Bronchial epithelial cell (primary cell): ENCODE results near the gene PRXL2B. TPM values are rescaled to one million over a fixed set of nuclear protein-coding genes. Genes with fewer than 3 reads are reported as not detected.
"Not testable (repeated sequence)": the region's sequence is repeated elsewhere in the genome, so short reads cannot be mapped to it uniquely, and the experiment has no call there.

Experiments
- DNase-seq: peaks from one replicate; pipeline ENCODE4 v3.0.0-alpha.2; 2010; ENCODE audit warnings: low read depth
- FAIRE-seq: peaks from 2 replicates; lab custom pipeline; 2011; peaks lifted over from hg19 to GRCh38; lab: Jason Lieb, UNC
- H3K27me3 ChIP-seq: 2 replicates; pipeline ENCODE4 v1.5.1; 2011; ENCODE audit warnings: low read length; ENCODE audit not compliant: control insufficient read depth, insufficient read depth
- H3K36me3 ChIP-seq: 2 replicates; pipeline ENCODE4 v1.5.1; 2011; ENCODE audit warnings: low read length; ENCODE audit not compliant: control insufficient read depth, insufficient read depth
- H3K4me3 ChIP-seq: 2 replicates; pipeline ENCODE4 v1.5.1; 2011; ENCODE audit warnings: mild to moderate bottlenecking, low read depth, low read length, control low read depth
- total RNA-seq: library from RNA; depleted of rRNA; stranded (reverse); fragments of >200 nt; gene quantifications from 2 replicates; pipeline ENCODE4 v1.2.1, GENCODE V29; 2014
- TF ChIP-seq, protein P1 (sequence below): IDR thresholded peaks from 2 replicates; pipeline ENCODE4 v1.5.1; 2011; ENCODE audit warnings: mild to moderate bottlenecking, moderate library complexity, low read length, control low read depth, inconsistent platforms; ENCODE audit not compliant: insufficient read depth, severe bottlenecking

The PRXL2B gene
- total RNA-seq, 1 donor from 2014 or later, result 6.8 TPM

DNA sequence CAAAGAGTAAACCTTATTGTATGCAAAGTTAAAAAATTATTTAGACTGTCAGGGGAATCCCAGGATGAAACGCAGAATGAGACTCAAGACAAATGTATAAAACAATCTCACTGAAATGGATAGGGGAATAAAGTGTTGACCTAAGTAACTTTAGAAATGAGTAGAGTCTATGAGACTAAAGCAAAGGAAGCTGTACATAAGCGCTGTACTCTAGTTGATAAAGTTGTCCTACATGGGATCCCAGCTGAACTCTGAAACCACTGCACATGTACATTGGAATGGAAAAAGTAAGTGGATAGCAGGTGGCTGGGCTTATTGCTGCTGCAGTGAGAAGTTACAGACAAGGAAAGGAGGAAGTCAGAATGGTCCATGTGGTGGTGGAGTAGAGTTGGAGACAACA, 27.6 kb downstream of the PRXL2B start:
- H3K36me3 ChIP-seq, result no peaks in the 10 kb centered on the region
- TF ChIP-seq, protein P1, sequence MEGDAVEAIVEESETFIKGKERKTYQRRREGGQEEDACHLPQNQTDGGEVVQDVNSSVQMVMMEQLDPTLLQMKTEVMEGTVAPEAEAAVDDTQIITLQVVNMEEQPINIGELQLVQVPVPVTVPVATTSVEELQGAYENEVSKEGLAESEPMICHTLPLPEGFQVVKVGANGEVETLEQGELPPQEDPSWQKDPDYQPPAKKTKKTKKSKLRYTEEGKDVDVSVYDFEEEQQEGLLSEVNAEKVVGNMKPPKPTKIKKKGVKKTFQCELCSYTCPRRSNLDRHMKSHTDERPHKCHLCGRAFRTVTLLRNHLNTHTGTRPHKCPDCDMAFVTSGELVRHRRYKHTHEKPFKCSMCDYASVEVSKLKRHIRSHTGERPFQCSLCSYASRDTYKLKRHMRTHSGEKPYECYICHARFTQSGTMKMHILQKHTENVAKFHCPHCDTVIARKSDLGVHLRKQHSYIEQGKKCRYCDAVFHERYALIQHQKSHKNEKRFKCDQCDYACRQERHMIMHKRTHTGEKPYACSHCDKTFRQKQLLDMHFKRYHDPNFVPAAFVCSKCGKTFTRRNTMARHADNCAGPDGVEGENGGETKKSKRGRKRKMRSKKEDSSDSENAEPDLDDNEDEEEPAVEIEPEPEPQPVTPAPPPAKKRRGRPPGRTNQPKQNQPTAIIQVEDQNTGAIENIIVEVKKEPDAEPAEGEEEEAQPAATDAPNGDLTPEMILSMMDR, result no peak
- H3K27me3 ChIP-seq, result no peaks in the 10 kb centered on the region
- DNase-seq (no peak), FAIRE-seq (no peak)
- no peak overlapping the region for H3K4me3 ChIP-seq

DNA sequence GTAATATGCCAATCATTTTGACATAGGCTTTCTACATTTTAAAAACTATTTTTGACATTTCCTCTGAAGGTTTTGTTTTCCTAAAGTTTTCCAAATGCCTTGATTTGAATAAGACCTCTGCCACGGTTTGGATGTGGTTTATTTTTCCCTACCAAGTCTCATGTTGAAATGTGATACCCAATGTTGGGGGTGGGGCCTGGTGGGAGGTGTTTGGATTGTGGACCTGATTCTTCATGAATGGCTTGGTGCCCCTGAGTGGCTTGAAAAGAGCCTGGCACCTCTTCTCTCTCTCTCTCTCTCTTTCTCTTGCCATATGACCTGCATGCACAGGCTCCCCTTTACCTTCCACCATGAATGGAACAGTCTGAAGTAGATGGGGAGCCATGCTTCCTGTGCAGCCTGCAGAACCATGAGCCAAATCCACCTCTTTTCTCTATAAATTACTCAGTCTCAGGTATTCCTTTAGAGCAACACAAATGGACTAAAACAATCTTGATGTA, 31.4 kb downstream of the PRXL2B start:
- TF ChIP-seq, protein P1, result no peak
- FAIRE-seq, result no peak
- DNase-seq, result no peak
- Histone ChIP-seq H3K4me3 (no peak overlapping the region), H3K36me3 (no peaks in the 10 kb centered on the region), H3K27me3 (no peaks in the 10 kb centered on the region)

DNA sequence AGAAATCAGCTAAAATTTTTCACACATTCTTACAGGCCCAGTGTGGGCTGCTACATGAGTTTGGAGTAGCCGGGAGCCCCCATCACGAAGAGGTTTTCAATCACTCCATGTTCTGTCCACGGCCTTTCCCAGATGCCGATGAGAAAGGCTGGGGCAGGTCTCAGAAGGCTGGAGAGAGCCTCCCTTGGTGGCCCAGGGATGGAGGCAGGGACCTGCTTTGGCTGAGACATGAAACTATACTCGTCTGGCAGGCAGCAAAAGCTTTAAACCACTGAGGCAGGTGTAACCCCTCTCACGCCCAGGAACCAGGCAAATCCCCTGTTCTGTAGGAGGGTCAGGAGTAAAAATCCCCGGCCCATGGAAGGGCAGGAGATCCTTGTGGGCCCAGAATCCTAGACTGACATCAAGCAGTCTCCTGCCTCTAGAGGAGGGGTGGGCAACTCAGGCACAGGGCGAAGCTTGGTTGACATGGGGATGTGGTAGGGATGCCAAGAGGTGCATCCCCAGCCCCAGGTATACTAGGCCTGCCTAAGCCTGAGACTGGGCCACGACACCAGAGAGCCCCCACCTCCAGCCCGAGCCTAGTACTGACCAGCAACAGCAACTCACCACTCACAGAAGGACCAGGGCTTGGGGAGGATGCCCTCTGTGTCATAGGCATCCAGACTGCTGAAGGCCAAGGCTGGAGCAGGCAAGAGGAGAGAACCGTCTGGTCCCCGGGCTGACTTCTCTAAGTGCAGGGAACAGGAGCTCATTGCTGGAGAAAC, 37.2 kb downstream of the PRXL2B start:
- H3K27me3 ChIP-seq, result peaks cover 11% of the 10 kb centered on the region
- TF ChIP-seq, protein P1, result no peak

DNA sequence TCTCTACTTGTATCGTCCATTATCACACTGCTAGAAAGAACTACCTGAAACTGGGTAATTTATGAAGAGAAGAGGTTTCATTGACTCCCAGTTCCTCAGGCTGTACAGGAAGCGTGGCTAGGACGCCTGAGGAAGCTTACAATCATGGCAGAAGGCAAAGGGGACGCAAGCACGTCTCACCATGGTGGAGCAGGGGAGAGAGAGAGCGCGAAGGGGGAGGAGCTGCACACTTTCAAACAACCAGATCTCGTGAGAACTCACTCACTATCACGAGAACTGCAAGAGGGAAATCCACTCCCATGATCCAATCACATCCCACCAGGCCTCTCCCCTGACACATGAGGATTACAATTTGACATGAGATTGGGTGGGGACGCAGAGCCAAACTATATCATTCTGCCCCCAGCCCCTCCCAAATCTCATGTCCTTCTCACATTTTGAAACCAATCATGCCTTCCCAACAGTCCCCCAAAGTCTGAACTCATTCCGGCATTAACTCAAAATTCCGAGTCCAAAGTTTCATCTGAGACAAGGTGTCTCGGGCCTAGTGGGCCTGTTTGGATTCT, 38.2 kb downstream of the PRXL2B start:
- TF ChIP-seq, protein P1, result no peak
- Histone ChIP-seq H3K4me3 (no peak overlapping the region), H3K27me3 (peaks cover 11% of the 10 kb centered on the region), H3K36me3 (no peaks in the 10 kb centered on the region)
- no peak for DNase-seq
- FAIRE-seq, result no peak

More for the DNA sequence above, 37.2 kb downstream of the PRXL2B start:
- no peaks in the 10 kb centered on the region for H3K36me3 ChIP-seq
- no peak for DNase-seq
- H3K4me3 ChIP-seq, result no peak overlapping the region
- no peak for FAIRE-seq

DNA sequence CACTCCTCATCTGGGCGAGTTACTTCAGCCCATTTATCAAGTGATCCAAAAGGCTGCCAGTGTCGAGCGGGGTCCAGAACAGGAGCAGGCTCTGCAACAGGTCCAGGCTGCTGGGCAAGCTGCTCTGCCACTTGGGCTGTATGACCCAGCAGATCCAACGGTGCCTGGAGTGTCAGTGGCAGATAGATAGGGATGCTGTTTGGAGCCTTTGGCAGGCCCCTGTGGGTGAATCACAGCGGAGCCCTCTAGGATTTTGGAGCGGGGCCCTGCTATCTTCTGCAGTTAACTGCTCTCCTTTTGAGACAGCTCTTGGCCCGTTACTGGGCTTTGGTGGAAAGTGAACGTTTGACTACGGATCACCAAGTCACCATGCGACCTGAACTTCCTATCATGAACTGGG, 38.7 kb downstream of the PRXL2B start:
- Histone ChIP-seq H3K27me3 (peaks cover 11% of the 10 kb centered on the region), H3K4me3 (no peak overlapping the region), H3K36me3 (no peaks in the 10 kb centered on the region)
- DNase-seq (no peak), FAIRE-seq (no peak)
- TF ChIP-seq, protein P1, result no peak

DNA sequence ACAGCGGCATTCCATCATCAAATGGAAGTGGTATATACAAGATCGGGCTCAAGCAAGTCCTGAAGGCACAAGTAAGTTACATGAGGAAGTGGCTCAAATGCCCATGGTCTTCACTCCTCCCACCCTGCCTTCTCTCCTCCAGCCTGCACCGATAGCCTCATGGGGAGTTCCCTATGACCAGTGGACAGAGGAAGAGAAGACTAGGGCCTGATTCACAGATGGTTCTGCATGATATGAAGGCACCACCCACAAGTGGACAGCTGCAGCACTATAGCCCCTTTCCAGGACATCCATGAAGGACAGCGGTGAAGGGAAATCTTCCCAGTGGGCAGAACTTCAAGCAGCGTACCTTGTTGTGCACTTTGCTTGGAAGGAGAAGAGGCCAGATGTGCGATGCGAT, 39.2 kb downstream of the PRXL2B start:
- H3K27me3 ChIP-seq, result peaks cover 11% of the 10 kb centered on the region
- H3K36me3 ChIP-seq, H3K4me3 ChIP-seq, FAIRE-seq, DNase-seq: not testable (repeated sequence)
